Measurements from ENCODE around the gene NQO2. TPM values are rescaled to one million over a fixed set of nuclear protein-coding genes. Genes with fewer than 3 reads are reported as not detected.

Gene NQO2
- total RNA-seq, 3 donors from 2014 or later, result 13.4 to 24.1 (median 23.2) TPM

DNA sequence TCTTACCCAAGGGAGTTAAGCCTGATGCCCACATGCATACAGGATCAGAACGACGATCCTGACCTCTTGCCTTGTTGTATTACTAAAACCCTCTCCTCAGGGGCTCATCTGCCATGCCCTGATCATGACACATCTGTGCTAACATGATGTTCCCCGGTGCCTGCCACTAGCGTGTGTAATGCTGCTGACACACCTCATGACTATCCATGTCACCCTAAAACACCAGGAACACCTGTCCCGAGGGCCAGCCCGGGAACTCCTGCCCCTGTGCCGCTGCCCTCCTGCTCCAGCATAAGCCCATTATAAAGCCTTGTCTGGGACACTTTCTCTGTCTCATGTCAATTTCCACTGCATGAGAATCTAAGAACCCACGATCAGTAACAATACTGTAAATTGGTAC is 35.9 kb upstream of the NQO2 start:
- intact Hi-C loops (cut with DNase I, micrococcal nuclease), result no loop called here
- ATAC-seq, result no peak
- no peak for DNase-seq
- TF ChIP-seq, protein P1, sequence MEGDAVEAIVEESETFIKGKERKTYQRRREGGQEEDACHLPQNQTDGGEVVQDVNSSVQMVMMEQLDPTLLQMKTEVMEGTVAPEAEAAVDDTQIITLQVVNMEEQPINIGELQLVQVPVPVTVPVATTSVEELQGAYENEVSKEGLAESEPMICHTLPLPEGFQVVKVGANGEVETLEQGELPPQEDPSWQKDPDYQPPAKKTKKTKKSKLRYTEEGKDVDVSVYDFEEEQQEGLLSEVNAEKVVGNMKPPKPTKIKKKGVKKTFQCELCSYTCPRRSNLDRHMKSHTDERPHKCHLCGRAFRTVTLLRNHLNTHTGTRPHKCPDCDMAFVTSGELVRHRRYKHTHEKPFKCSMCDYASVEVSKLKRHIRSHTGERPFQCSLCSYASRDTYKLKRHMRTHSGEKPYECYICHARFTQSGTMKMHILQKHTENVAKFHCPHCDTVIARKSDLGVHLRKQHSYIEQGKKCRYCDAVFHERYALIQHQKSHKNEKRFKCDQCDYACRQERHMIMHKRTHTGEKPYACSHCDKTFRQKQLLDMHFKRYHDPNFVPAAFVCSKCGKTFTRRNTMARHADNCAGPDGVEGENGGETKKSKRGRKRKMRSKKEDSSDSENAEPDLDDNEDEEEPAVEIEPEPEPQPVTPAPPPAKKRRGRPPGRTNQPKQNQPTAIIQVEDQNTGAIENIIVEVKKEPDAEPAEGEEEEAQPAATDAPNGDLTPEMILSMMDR (IDR thresholded peaks at IDR 0.05), result no peak
- peaks cover 26% of the 10 kb centered on the region for H3K4me1 ChIP-seq (ENCODE audit: low read depth)
- H3K4me3 ChIP-seq, result no peak overlapping the region
- H3K36me3 ChIP-seq (ENCODE audit: low read depth), result no peaks in the 10 kb centered on the region
- H3K9me3 ChIP-seq, result no peaks in the 10 kb centered on the region

DNA sequence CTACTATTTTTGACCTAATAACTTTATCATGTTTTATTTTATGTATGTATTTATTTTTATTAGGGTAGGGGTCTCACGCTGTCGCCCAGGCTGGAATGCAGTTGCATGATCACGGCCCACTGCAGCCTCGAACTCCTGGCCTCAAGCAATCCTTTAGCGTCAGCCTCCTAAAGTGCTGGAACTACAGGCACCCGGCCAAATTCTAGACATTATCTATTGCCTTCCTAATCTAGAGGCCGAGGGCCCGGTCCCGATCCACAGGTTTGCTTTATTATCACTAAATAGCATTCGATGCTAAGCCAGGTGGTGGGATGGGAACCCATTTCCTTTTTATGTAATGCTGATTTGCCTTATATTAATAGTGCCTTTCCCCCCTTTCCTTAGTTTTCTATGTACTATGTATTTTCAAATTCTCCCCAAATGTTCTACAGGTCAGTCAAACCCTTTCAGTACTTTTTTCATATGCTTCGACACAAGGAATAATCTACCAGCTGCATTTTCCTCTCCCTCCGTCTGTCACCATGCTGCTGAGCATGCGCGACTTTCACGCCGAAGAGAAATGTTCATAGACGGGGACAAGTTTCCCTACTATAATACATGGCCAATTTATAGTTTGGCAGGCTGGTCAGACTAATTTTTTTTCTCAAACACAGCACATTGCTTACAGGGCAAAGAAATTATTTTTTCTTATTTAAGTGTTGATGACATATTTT is 34.7 kb upstream of the NQO2 start:
- peak in 1 of 3 donors; percentile 12 for DNase-seq
- no peak for ATAC-seq
- Histone ChIP-seq H3K4me3 (no peak overlapping the region), H3K9me3 (no peaks in the 10 kb centered on the region), H3K36me3 (ENCODE audit: low read depth) (no peaks in the 10 kb centered on the region), H3K4me1 (ENCODE audit: low read depth) (peaks cover 28% of the 10 kb centered on the region)
- TF ChIP-seq, protein P1 (IDR thresholded peaks at IDR 0.05), result no peak
- intact Hi-C loops (cut with DNase I, micrococcal nuclease), result no loop called here

DNA sequence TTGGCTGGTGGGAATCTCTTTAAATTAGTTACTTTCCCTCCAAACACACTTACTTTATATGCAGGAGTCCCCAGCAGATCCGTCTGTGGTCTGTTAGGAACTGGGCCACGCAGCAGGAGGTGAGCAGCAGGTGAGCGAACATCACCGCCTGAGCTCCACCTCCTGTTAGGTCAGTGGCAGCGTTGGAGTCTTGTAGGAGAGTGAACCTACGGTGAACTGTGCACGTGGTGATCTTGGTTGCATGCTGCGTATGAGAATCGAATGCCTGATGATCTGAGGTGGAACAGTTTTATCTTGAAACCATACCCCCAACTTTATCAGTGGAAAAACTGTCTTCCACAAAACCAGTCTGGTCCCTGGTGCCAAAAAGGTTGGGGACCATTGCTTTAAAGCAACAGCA is 33.3 kb upstream of the NQO2 start:
- Histone ChIP-seq H3K4me1 (ENCODE audit: low read depth) (peaks cover 33% of the 10 kb centered on the region), H3K9me3 (no peaks in the 10 kb centered on the region), H3K36me3 (ENCODE audit: low read depth) (no peaks in the 10 kb centered on the region), H3K4me3 (no peak overlapping the region)
- TF ChIP-seq, protein P1 (IDR thresholded peaks at IDR 0.05), result no peak
- intact Hi-C loops (cut with DNase I, micrococcal nuclease), result no loop called here
- peak in 1 of 3 donors; percentile 19 for DNase-seq
- ATAC-seq, result no peak

DNA sequence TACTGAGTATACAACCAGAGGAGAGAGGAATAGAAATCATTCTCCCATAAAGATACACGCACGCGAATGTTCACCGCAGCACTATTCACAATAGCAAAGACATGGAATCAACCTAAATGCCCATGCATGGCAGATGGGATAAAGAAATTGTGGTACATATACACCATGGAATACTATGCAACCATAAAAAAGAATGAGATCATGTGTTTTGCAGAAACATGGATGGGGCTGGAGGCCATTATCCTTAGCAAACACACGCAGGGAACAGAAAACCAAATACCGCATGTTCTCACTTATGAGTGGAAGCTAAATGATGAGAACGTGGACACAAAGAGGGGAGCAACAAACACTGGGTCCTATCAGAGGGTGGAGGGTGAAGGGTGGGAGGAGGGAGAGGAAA is 31.8 kb upstream of the NQO2 start:
- intact Hi-C loops (cut with DNase I, micrococcal nuclease), result no loop called here
- H3K36me3 ChIP-seq (ENCODE audit: low read depth), result no peaks in the 10 kb centered on the region
- no peak for ATAC-seq
- H3K9me3 ChIP-seq, result no peaks in the 10 kb centered on the region
- H3K4me1 ChIP-seq (ENCODE audit: low read depth), result peaks cover 17% of the 10 kb centered on the region
- TF ChIP-seq, protein P1 (IDR thresholded peaks at IDR 0.05), result no peak
- H3K4me3 ChIP-seq, result no peak overlapping the region
- no peak for DNase-seq

DNA sequence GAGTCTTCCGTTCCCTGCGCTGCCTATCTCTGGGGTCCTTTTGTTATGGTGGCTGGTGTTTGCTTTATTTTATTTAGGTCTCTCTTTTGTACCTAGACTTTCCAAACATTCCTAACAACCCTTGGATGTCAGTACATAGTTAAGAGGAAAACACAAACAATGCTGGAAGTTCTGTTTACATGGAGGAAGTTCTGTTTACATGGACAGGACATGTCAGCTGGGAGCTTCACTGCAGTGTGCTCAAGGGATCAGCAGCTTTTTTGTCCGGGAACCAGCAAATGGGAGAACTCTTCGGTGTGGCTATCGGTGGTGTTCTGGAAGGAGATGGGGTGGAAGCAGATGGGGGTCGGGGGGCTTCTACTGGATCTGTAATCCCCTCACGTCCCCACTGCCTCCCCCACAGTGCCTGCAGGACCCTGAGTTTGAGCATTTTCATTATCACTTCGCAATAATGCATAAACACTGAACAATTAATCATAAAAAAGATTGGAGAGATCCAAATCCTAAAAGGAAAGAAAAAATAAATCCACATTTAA is 31.0 kb upstream of the NQO2 start:
- H3K9me3 ChIP-seq, result no peaks in the 10 kb centered on the region
- ATAC-seq, result no peak
- peak in 1 of 3 donors; percentile 20 for DNase-seq
- no peak overlapping the region for H3K4me3 ChIP-seq
- peaks cover 13% of the 10 kb centered on the region for H3K4me1 ChIP-seq (ENCODE audit: low read depth)
- TF ChIP-seq, protein P1 (IDR thresholded peaks at IDR 0.05), result no peak
- no peaks in the 10 kb centered on the region for H3K36me3 ChIP-seq (ENCODE audit: low read depth)
- intact Hi-C loops (cut with DNase I, micrococcal nuclease), result no loop called here

All from mucosa of descending colon (tissue), 3 donors.